ENCODE measurements around the gene SLC39A11.

Gene SLC39A11

DNA sequence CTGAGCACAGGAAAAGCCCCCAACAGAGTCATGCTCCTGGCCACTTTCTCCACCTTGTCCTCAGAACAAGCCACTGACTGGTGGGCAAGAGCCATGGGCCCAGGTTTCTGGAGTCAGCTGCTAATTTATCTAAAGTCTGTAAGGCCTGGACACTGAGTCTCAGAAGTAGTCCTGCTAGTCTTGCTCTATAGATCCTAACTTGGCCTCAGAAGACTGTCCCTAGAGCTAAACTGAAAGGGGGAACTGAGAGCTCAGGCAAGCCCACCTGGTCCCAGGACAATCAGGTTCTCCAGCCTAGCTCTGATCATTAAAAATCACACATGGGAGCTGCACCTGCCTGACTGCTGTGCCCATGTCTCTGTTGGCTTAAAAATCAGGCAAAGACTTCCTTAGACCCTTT, 485.8 kb downstream of the SLC39A11 start:
- no peak for DNase-seq (ENCODE audit: low read depth in 2 of 3, low spot score in 2 of 3)

DNA sequence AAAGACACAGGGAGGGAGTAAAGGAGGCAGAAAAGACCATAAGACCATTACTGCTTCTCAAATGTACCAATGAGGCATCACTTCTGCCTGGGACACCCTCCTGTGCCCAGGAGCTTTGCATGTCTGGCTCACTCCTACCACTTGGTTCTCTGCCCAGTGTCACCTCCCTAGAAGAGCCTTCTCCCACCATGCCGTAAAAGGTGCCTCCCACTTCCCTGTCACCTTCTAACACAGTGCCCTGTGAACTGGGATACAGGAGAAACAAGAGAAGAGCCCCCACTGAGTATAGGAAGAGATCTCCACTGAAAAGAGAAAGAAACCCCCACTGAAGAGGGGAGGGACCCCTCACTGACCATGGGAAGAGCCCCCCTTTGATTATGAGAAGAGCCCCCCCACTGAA, 486.9 kb downstream of the SLC39A11 start:
- DNase-seq (ENCODE audit: low read depth in 2 of 3, low spot score in 2 of 3) = no peak

DNA sequence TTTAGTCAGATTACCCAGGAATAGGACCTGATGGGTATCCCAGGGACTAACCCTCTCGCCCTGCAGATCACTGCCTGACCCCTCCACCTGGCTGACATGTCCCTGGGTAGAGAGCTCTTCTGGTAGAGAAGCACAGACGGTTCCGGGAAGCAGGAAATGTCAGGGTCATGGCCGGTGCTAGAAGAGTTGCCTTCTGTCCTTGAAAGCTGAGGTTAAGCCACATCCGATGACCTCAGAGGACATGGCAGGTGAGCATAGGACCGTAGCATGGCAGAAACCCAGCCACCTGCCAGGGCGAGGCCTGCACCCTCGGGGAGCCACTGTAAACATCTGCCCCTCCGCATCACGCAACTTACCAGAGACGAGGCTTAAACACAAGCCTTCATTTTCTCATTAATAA, 488.0 kb downstream of the SLC39A11 start:
- no peak for DNase-seq (ENCODE audit: low read depth in 2 of 3, low spot score in 2 of 3)

DNA sequence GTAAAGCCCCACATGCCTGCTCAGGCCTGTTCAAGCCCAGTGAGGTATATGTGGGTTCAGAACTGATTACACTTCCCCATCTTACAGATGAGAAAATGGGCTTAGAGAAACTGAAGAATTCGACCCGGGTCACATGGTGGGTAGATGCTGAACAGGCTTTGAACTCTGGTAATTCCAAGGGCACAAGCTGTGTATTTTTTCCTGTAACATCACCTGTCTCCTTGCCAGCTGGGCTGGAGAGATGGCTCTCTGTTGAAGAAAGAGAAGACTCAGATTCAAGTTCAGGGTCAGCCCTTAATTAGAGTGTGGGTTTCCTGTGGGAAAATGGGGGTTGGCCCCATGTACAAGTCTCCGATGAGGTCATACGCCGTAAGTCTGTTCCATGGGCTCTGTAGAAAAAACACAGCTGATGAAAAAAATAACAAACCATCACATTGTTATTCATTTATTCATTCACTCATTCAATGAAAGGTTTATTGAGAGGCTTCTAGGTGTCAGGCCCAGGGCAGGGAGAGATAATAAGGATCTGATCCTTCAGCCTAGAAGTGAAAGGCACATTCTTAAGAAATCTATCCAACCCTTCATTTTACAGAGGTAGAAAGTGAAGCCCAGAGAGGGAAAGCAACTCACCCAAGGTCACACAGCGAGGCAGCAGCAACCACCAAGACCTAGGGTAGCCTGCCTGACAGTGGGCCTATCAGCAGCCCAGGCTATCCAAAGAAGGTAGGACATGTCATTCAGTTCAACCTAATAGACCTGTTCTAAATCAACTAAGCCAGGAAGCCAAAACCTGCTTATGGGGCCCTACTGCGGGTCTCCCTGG, 488.9 kb downstream of the SLC39A11 start:
- no peak for DNase-seq (ENCODE audit: low read depth in 2 of 3, low spot score in 2 of 3)

DNA sequence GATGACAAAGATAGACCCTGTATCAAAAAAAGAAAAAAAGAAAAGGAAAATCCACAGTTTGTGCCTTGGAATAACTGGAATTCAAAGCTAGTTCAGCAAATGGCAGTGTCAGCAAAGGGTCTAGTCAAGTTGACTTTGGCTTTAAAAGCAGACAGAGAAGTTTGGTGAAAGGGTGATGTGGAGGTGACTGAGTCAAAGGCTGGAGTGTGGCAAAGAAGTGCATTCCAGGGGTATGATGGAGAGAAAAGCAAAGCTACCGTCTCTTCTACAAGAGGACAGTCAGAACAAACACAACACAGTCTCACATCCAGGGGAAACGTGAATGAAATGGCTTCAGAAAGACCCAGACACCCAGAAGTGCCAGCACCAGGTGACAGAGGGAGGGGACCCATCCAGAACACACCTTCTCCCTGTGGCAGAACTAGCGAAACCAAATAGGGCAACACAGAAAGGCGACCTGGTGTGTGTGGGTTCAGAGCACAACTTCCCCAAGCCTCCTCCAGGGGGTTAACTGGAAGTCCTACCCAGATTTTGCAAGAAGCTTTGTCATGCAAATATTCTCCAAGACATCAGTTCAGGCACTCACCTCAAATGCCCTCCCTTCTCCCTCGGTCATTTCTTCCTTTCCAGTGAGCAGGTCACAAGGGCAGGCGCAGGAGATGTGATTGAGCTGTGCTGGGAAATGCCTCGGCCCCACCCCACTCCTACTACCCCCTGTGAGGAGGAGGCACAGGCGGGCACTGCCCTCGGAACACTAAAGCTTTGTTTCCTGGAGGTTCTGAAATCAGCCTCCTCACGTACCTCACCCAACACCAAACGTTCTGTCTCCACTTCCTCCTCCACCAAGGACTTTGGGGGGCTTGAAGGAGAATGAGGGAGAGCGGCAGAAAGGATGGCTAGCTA, 489.7 kb downstream of the SLC39A11 start:
- DNase-seq (ENCODE audit: low read depth in 2 of 3, low spot score in 2 of 3) = no peak

DNA sequence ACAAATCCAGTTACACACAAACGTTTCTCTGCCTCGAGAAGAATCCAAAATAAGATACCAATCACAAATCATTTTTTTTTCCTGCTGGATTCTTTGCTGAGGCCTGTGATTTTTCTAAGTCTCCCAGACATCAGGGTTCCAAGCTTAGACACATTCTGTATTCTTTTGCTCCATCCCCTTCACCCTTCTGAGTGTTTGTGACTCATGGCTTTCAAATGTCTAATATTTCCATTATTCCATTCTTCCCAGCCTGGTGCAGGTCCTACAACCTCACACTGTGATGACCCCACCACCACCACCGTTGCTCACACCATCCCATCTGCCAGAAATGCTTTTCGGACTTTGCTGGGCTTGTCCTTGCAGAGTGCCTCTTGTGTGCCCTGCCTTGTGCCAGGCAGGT, 491.6 kb downstream of the SLC39A11 start:
- DNase-seq (ENCODE audit: low read depth in 2 of 3, low spot score in 2 of 3) = no peak

DNA sequence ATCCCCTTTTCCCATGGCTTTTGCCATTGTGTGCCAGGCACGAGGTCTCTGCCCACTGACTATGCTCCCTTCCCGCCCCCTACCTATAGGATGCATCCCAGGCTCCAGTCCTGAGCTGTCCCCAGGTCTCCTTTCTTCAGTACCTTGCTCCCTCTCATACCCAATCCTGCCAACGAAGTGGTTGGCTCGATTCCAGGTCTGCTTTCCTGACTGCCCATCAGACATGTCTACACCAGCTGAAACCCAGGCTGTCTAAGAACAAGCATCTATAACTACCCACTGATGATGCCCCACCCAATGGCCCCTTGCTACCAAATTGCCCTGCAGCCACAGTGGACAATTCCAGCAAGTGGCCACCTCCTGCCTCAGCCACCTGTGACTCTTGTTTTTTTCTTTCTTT, 492.6 kb downstream of the SLC39A11 start:
- DNase-seq (ENCODE audit: low read depth in 2 of 3, low spot score in 2 of 3) = no peak

DNA sequence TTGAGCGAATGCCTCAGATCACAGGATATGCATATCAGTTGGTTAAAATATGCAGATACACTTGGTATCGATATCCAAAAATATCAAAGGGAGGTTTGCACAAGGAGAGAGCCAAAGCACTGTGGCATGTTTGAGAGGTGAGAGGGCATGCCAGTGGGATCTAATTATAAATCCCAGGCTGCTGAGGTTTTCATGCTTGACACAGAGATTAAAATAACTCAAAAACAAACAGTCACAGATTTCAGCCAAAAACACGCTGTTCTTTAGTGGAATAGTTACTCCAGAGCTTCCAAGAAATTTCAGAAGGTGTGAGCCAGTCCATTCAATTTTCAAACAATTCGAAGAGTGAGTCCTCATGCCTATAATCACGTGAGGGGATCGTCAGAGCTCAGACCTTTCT, 493.8 kb downstream of the SLC39A11 start:
- DNase-seq (ENCODE audit: low read depth in 2 of 3, low spot score in 2 of 3) = no peak

DNA sequence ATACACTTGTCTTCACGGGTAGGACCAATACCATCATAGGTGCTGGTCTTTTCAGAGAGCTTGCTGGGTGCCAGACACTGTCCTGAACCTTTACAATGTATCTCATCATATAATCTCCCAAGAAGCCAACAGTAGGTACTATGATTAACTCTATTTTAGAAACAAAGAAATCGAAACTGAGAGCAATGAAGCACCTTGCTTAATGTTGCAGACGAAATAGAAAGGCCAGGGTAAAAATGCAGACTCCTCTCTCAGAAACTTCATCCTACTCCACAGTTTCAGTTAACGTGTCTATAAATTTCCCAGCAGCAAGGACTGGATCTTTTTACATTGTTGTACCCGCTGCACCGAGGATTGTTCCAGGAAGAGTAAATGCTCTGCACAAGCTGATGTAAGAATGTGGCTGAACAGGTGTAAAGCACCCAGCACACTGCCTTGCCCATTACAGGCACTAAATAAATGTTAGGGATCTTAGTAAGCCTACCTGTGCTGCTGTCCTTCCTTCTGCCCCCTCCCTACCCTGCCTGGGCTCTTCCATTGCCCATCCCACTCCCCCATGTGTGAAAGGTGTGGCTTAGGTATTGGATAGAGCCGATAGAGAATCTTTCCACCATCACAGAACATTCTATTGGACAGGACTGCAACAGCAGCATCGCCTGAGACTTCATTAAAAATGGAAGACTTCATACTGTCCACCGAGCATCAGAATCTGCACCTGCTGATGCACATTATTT, 495.0 kb downstream of the SLC39A11 start:
- no peak for DNase-seq (ENCODE audit: low read depth in 2 of 3, low spot score in 2 of 3)

Measured in activated CD8-positive, alpha-beta memory T cell treated with anti-CD3 and anti-CD28 coated beads for 48 hours (primary cell).